GM19372 (cell line): Measurements from ENCODE around the gene PAK1.
"Not testable (repeated sequence)": the region's sequence is repeated elsewhere in the genome, so short reads cannot be mapped to it uniquely, and the experiment has no call there.

Experiments
- ATAC-seq: cut with Tn5 transposase; IDR thresholded peaks from one replicate; pipeline ENCODE4 v1.9.1; 2021; ENCODE audit warnings: mild to moderate bottlenecking, low read depth, moderate library complexity; ENCODE audit not compliant: unreplicated experiment

PAK1 gene

DNA sequence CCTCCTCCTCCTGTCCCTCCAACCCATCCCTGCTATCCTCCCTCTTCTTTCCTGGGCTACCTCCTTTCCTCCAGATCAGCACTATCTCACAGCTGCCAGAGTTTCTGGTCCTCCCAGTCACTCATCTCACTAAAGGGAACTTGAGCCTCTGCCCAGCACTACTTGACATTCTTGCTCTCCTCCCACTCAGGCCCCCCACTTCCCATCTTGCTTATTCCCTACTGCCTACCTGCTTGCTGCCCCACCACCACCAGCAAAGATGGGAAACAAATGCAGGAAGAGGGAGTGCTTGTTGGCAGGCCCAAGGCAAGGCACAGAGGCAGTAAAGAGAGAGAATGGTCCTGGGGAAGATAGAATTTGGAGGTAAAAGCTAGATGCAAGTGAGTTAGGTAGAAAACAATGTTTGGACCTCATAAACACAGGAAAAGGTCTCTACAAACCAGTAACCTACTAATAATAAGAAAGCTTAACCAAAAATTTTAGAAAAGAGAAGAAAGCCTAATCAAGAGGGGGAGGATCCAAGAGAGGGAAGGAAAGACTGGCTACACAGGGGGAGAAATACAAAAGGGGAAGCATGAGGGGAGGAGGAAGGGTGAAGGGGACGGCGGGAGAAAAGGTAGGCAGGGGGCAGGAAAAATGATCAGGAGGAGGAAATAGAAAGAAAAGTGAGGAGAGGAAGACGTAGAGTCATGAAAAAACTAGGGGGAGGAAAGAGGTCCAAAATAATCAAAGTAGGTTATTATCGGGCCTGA lies 63.6 kb downstream of the PAK1 start:
- no peak for ATAC-seq

DNA sequence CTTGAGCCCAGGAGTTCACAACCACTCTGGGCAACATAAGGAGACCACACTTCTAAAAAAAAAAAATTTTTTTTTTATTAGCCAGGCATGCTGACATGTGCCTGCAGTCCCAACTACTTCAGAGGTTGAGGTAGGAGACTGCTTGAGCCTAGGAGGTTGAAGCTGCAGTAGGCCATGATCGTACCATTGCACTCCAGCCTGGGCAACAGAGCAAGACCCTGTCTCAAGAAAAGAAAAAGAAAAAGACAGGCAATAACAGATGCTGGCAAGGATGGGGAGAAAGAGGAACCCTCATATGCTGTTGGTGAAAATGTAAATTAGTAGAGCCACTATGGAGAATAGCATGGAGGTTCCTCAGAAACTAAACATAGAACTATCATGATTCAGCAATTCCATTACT lies 64.8 kb downstream of the PAK1 start:
- no peak for ATAC-seq

DNA sequence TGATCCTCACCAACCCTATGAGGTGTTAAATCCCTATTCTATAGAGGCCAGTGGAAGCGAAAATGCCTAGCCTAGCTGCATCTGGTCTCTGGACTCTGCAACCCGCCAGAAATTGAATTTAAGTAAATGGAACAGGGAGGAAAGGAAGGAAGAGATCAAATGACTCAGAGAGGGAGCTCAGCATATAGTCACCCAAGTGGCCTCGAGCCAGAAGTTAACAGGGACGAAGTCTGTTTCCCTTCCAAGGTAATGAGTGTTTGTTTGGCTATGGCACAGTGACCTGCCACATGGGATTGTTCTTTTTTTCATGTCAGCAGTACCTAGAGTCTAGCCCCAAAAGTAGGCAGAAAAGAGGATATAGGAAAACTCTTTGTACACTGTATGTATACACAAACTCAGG lies 66.3 kb downstream of the PAK1 start:
- ATAC-seq = no peak

DNA sequence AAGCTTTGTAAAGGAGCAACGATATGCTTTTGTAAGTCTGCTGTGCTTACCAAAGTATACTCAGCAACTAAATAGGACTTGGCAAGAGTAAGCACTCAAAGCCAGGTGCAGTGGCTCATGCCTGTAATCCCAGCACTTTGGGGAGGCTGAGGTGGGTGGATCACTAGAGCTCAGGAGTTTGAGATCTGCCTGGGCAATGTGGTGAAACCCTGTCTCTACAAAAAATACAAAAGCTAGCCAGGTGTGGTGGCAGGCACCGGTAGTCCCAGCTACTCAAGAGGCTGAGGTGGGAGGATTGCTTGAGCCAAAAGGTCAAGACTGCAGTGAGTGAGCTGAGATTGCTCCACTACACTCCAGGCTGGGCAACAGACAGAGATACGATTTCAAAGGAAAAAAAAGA lies 67.5 kb downstream of the PAK1 start:
- ATAC-seq = no peak

DNA sequence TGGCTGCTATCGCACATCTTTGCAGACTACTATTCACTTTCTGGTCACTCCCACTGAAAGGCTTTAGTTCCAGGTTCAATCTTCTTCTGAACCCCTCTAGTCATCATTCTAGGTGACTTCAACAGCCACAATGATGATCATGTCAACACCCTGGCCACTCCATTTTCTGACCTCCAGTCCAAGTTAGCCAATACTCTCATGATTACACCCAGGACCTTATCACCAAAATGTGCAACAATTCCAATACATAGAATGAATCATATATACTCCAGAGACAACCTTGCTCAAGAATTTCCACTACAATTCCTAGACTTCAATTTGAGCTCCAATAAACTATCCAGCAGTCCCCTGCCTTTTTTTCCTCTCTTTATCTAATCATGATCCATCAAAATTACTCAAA lies 70.7 kb downstream of the PAK1 start:
- ATAC-seq = no peak

DNA sequence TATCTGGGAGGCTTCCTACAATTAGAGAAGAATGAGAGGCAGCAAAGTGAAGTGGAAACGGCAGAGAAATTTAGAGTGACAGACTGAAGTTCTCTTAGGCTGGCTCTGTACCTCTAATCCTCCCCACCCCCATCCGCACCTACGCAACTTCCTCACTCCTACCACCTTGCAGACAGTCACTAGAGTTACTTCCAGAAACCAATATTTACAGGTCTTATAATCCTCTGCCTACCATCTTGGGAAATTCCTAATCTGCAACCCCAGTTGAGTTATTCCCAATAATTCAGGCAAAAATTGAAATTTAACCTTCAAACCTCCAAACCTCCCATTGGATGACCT lies 71.7 kb downstream of the PAK1 start:
- ATAC-seq = no peak

DNA sequence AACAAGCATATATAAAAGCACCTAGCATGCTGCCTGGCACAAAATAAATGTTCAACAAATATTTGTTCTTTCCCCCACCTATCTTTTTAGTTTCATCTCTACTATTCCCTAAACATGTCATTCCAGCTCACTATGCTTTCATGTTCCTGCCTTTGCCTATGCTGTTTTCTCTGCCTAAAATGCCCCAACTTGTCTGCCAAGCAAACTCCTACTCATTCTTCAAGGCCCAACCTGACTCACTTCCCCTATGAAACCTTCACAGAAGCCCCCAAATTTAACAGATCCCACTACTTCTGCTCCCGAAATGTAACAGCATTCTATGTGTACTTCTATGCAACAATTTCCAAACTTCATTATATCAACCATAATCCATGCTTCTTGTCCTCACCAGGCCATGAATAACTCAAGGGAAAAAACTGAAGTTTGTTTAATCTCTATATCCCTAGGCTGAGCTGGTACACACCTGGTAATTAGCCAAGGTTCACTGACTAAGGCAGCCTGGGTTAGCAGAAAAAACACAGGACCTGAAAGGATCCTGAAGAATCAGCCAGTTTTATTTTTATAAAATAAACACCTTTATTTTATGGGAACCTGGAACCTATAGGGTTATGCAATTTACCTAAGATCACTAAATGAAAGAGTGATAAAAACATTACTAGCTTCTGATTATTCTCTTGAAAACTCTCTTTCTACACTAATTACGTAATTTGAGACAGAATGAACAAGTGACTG lies 72.2 kb downstream of the PAK1 start:
- ATAC-seq = no peak

DNA sequence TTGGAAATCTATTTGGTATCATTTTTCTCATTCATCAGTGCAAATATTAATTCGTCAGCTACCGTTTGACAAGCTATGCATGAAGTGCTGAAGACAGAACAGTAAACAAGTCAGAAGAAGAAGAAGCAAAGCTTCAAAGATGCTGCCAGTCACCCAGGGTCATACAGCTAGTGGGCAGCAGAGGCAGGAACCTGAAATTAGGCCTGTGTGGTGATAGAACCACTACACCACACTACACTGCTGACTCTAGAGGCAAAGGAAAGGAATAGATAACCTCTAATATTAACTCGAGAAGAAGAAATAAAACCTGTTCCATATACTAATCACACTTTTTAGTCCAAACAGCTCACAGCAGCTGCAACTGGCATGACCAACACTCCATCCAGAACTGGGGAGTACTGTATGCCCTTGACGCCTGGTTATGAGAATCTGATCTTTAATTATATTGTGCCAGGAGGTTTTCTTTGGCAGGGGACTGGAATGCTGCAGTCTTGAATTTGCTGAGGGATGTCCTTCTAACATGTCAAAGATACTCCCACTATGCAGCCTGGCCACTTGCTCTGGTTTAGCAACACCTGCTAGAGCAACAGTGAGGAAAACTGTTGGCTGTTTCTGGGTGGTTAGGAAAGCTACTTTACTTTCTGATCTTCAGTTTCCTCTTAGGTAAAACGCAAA lies 73.0 kb downstream of the PAK1 start:
- ATAC-seq = no peak

DNA sequence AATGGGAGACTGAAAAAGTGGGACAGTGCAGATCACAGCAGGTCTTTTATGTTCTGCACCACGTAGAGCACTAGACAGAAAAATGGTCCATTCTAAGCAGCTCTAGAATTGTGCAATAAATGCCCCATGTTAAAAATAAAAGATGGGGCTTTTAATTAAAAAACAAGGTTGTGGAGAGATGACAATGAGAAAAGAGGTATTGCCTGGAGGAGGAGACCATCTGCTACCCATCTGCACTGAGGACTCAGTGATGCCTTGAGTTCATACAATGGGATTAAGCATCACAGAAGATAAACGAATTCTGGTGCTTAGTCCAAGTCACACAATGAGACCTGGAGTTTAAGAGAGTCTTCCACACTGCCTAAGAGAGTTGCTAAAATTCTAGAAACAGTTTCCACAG lies 73.6 kb downstream of the PAK1 start:
- no peak for ATAC-seq

DNA sequence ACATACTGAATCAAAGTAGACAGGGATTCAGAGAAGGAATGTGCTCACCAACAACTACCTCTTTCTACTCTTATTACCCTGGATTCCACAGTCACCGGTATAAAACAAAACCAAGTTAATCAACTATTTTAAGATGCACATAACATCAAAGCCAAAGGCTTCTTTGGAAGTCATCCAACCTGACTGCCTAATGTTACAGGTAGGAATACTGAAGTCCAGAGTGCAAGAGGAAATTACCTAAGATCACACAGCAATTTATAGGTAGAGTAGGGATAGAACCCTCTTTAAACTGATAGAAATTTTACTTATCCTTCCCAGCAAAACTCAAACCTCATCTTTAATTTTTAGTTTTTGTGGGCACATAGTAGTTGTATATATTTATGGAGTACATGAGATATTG lies 76.3 kb downstream of the PAK1 start:
- ATAC-seq = no peak

DNA sequence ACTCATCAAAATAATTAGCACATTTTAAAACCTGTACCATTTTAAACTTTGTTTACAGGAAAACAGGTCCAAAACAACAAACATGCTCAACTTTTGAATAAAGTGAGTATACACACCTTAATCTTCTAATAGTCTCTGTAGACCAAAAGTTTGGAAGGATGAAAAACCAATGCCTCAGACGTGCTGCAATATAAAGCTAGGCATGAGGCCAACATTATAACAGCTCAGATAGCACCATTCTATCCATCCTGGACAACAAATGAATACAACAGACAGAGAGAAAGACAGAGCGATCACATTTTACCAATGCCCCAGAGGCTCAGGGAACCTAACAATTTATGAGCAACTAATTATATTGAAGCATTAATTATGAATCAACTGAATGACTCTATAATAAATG lies 77.0 kb downstream of the PAK1 start:
- no peak for ATAC-seq

DNA sequence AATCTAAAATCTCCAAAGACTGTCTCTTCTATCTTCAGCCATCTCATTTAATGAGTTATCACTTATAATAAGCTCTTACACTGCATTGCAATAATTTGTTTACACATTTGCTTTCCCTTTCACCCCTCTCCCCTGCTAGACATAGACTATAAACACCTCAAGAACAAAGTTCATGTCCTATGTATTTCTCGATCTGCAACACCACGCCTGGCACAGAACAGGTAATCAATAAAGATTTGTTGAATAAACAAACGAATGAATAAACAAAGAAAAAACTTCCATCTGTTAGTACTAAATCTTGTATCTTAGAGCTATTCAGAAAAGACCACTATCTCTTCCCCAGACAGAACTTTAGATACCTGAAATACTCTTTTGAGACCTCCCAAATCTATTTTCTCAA lies 77.6 kb downstream of the PAK1 start:
- ATAC-seq = no peak

DNA sequence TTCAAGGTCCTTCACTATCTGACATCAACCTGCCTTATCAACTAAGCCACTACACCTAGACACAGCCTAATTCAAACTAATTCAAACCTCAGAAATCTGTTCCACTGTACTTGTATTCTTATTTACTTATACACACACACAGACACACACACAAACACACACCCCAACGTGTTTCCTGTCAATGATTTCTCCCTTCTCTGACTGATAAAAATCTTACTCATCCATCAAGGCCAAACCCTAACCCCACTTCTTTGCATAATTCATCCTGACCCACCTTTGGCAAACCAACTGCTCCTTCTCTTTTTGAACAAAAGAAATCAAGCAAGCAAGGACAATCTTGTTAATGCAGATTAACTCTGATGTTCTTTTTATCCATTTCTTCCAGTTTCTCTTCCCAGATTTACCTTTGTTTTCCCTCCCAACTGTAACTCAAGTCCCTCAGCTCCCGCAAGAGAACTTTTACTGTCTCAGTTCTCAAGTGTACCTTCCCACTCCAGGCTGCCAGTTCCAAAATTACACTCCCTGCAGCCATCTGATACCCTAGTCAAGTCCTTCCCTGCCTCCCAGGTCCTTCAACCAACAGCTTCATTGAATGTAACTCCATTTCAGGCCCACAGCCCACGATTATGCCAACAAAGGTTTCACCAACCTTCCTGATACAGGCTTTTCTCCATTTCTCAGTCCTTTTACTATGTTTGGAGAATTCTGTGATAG lies 78.3 kb downstream of the PAK1 start:
- ATAC-seq = no peak

DNA sequence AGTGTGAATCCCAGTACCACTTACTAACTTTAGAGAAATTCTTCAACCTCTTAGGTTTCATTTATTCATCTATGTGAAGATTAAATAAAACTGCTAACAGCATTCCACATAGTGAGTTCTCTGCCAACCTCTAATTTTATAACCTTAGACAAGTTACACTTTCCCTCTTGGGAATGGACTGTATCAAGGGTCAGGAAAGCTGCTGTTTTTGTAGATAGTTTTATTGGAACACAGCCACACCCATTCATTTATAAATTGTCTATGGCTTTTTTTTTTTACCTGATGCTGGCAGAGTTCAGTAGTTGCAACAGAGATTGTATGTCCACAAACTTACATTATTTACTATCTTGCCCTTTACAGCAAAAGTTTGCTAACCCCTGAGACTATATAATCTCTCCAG lies 81.1 kb downstream of the PAK1 start:
- no peak for ATAC-seq

DNA sequence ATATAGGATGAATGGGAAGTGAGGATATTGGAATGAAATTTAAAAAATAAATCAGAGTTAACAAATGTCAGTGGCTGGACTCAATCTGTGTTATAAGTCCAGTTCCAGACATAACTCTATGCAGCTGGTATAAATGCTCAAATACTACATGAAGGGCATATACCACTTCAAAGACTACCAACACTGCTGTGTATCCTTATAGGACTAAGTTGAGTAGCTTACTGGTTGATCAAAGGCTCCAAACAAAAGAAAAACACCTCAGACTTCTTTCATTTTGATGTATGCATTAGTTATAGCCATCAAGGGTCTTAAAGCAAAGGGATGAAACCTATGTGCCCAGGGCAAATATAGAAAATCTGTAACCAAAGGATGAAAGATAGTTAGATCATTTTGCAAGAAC lies 86.2 kb downstream of the PAK1 start:
- no peak for ATAC-seq

DNA sequence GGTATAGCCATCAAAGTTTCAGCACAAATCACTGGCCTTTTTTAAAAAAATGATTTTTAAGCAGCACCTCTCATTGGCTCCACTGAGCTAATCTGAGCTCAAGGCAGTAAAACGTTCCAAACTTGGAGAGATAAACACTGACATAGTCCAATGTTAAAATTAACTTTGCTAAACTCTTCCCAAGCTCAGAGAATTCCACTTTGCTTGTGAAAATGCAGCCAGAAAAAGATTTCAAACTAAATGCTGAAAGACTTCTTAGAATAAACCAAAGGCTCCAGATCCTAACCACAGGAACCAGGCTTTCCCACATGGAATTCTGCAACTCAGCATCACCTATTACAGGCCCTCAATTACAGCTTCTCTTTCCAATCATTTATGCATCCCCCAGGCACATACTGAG lies 87.7 kb downstream of the PAK1 start:
- ATAC-seq = no peak

DNA sequence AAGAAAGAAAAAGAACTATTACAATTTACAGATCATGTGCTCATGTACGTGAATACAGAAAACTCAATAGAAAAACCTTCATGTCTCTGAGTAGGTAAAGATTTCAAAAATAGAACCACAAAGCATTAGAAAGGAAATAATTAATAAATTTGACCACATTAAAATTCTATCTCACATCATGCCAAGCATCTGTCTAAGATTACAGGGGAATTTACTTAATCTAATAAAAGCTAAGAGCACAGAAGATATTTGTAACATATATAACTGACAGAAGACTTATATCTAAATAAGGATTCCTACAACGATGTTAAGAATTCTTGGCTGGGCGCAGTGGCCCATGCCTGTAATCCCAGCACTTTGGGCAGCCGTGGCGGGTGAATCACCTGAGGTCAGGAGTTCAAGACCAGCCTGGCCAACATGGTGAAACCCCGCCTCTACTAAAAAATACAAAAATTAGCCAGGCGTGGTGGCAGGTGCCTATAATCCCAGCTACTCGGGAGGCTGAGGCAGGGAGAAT lies 88.6 kb downstream of the PAK1 start:
- ATAC-seq = not testable (repeated sequence)

DNA sequence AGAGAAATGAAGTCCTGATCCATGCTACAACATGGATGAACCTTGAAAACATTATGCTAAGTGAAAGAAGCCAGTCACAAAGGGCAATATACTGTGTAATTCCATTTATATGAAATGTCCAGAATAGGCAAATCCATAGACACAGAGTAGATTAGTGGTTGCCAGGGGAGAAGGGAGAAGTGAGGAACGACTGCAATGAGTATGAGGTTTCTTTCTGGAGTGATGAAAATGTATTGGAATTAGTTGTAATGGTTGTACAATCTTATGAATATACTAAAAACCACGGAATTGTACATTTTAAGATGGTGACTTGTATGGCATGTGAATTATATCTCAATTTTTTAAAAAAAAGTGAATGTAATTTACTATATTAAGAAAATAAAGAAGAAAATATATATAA lies 89.3 kb downstream of the PAK1 start:
- ATAC-seq = no peak

DNA sequence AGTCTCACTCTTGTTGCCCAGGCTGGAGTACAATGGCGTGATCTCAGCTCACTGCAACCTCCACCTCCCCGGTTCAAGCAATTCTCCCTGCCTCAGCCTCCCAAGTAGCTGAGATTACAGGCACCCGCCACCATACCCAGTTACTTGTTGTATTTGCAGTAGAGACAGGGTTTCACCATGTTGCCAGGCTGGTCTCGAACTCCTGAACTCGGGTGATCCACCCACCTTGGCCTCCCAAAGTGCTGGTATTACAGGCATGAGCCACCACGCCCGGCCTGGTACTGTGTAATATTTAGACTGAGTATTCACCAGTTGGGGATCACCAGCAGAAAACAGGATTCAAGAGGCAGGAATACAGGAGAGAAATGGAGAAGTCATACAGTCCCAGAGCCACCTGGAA lies 90.5 kb downstream of the PAK1 start:
- not testable (repeated sequence) for ATAC-seq

DNA sequence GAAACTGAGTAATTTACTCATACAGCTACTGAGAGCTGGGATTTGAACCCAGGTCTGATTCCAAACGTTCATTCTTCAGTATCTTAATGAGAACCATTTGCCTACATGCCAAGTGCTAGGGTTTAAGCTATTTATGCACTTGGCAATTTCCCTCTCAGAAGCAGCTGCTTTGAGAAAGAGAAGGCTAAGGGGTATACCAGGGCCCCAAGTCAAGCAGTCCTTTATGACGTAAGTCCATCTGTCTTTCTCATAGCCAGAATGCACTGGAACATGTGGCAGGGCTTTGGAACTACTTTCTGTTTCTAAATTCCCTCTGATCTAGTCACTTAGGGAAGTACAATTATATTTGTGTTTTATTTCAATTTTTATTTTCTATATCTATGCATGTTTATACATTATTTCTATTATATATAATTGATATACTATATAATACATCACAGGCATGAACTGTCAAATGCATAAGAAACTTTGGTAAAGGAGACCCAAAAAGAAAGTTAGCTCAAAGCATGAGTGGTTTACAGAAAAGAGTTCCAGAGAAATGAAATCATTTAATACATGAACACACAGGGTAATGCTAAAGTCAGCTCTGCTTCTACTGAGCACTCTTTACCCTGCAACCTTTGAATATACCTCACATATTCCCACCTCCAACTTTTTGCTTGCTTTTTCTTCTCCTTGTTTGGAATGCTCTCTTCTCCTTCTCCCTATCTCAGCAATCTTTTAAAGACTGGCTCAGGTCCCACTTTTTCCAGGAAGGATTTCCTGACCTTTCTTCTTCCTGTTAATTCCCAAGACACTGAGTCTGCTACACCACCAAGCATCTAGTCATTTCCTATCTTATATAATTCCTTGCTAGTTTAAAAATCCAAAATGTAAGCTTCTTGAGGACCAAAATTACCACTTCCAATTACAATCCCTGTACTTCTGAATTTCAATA lies 91.9 kb downstream of the PAK1 start:
- no peak for ATAC-seq
